LNCaP clone FGC (cell line): ENCODE data around the gene AKAP5.
A peak's percentile ranks its signal among the peaks of the same experiment; 100 is the strongest.

ENCODE experiments used
- DNase-seq: peaks from one replicate; pipeline ENCODE4 v3.0.0-alpha.2; 2011; ENCODE audit warnings: low read depth
- H3K4me3 ChIP-seq: 2 replicates; pipeline ENCODE4 v1.5.1; 2011; ENCODE audit warnings: mild to moderate bottlenecking, low read depth, low read length, control low read depth
- CTCF ChIP-seq: IDR thresholded peaks from 2 replicates; pipeline ENCODE4 v1.5.1; 2012; ENCODE audit warnings: mild to moderate bottlenecking; ENCODE audit not compliant: control insufficient read depth, insufficient read depth; ENCODE audit errors: extremely low read depth

The AKAP5 gene

GRCh38 chr14:64467101-64467500 lies 1.8 kb downstream of the AKAP5 start:
- H3K4me3 ChIP-seq = no peak overlapping the region
- DNase-seq = no peak
- TF ChIP-seq CTCF = no peak

GRCh38 chr14:64467566-64467965 lies 2.3 kb downstream of the AKAP5 start:
- peak; percentile 58 for DNase-seq
- H3K4me3 ChIP-seq = no peak overlapping the region
- TF ChIP-seq CTCF = no peak

- H3K4me3 ChIP-seq = no peak overlapping the region
- DNase-seq = no peak
These were observed 3.2 kb downstream of the AKAP5 start for GRCh38 chr14:64468451-64468850.

GRCh38 chr14:64474041-64474440 lies 8.7 kb downstream of the AKAP5 start:
- no peak for DNase-seq
- TF ChIP-seq CTCF = no peak
- no peak overlapping the region for H3K4me3 ChIP-seq

More at GRCh38 chr14:64468451-64468850, 3.2 kb downstream of the AKAP5 start:
- no peak for TF ChIP-seq CTCF

GRCh38 chr14:64474698-64475097 lies 9.4 kb downstream of the AKAP5 start:
- no peak for DNase-seq
- no peak for TF ChIP-seq CTCF
- H3K4me3 ChIP-seq = no peak overlapping the region

- no peak for TF ChIP-seq CTCF
- no peak for DNase-seq
- H3K4me3 ChIP-seq = no peak overlapping the region
These were observed 10.4 kb downstream of the AKAP5 start for GRCh38 chr14:64475585-64476273.

GRCh38 chr14:64476438-64476837 lies 11.1 kb downstream of the AKAP5 start:
- no peak overlapping the region for H3K4me3 ChIP-seq
- TF ChIP-seq CTCF = no peak
- no peak for DNase-seq
